Measurements from ENCODE around the gene HS2ST1.

DNA sequence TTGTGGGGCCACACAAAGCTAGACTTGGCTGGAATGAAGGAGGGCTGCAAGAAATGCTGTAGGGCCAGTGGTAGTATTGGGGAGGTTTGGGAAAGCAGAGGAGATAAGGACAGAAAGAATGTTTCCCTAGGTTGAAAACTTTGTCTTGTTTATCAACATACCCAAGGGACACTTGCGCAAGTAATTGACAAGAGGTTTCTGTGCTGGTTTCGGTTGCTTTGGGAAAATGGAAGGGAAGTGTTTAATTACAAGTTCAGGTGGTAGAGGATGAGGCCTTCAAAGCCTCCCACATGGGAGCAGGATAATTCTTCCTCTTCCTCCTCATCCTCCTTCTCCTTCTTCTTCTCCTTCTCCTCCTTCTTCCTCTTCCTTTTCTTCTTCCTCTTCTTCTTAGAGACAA lies 232.1 kb downstream of the HS2ST1 start:
- TF ChIP-seq EZH2 (IDR thresholded peaks at IDR 0.05; ENCODE audit: insufficient read depth, poor library complexity, severe bottlenecking) (no peak), EZH2phosphoT487 (IDR thresholded peaks at IDR 0.05; ENCODE audit: insufficient read depth, low read depth) (no peak)

Data from GM23248 (cell line).